Bronchial epithelial cell (primary cell): ENCODE results near the gene SNU13. TPM values are rescaled to one million over a fixed set of nuclear protein-coding genes. Genes with fewer than 3 reads are reported as not detected.
"Not testable (repeated sequence)": the region's sequence is repeated elsewhere in the genome, so short reads cannot be mapped to it uniquely, and the experiment has no call there.

Source experiments
- DNase-seq: peaks from one replicate; pipeline ENCODE4 v3.0.0-alpha.2; 2010; ENCODE audit warnings: low read depth
- FAIRE-seq: peaks from 2 replicates; lab custom pipeline; 2011; peaks lifted over from hg19 to GRCh38; lab: Jason Lieb, UNC
- H3K27me3 ChIP-seq: 2 replicates; pipeline ENCODE4 v1.5.1; 2011; ENCODE audit warnings: low read length; ENCODE audit not compliant: control insufficient read depth, insufficient read depth
- H3K36me3 ChIP-seq: 2 replicates; pipeline ENCODE4 v1.5.1; 2011; ENCODE audit warnings: low read length; ENCODE audit not compliant: control insufficient read depth, insufficient read depth
- H3K4me3 ChIP-seq: 2 replicates; pipeline ENCODE4 v1.5.1; 2011; ENCODE audit warnings: mild to moderate bottlenecking, low read depth, low read length, control low read depth
- CTCF ChIP-seq: IDR thresholded peaks from 2 replicates; pipeline ENCODE4 v1.5.1; 2011; ENCODE audit warnings: mild to moderate bottlenecking, moderate library complexity, low read length, control low read depth, inconsistent platforms; ENCODE audit not compliant: insufficient read depth, severe bottlenecking
- total RNA-seq: library from RNA; depleted of rRNA; stranded (reverse); fragments of >200 nt; gene quantifications from 2 replicates; pipeline ENCODE4 v1.2.1, GENCODE V29; 2014

SNU13 gene
- total RNA-seq, 1 donor from 2014 or later = 95.6 TPM

GRCh38 chr22:41696703-41697102 lies 8.0 kb upstream of the SNU13 start:
- TF ChIP-seq CTCF = no peak
- no peak for FAIRE-seq
- H3K36me3 ChIP-seq = no peaks in the 10 kb centered on the region
- no peaks in the 10 kb centered on the region for H3K27me3 ChIP-seq
- H3K4me3 ChIP-seq = no peak overlapping the region
- no peak for DNase-seq

GRCh38 chr22:41695211-41695610 lies 6.5 kb upstream of the SNU13 start:
- no peak overlapping the region for H3K4me3 ChIP-seq
- H3K27me3 ChIP-seq = no peaks in the 10 kb centered on the region
- FAIRE-seq (no peak), DNase-seq (no peak)
- TF ChIP-seq CTCF = no peak
- H3K36me3 ChIP-seq = no peaks in the 10 kb centered on the region

GRCh38 chr22:41690476-41690875 lies 1.8 kb upstream of the SNU13 start:
- Histone ChIP-seq H3K36me3 (no peaks in the 10 kb centered on the region), H3K27me3 (no peaks in the 10 kb centered on the region), H3K4me3 (no peak overlapping the region)
- no peak for FAIRE-seq
- no peak for DNase-seq
- TF ChIP-seq CTCF = no peak

GRCh38 chr22:41687901-41688364 lies 734 bp downstream of the SNU13 start:
- FAIRE-seq (no peak), DNase-seq (no peak)
- Histone ChIP-seq H3K27me3 (no peaks in the 10 kb centered on the region), H3K4me3 (peak overlapping the region; percentile 83), H3K36me3 (no peaks in the 10 kb centered on the region)
- TF ChIP-seq CTCF = no peak

GRCh38 chr22:41686890-41687289 lies 1.8 kb downstream of the SNU13 start:
- not testable (repeated sequence) for DNase-seq, H3K27me3 ChIP-seq, H3K36me3 ChIP-seq, FAIRE-seq, H3K4me3 ChIP-seq

- FAIRE-seq (no peak), DNase-seq (no peak)
- H3K36me3 ChIP-seq = peaks cover 12% of the 10 kb centered on the region
- H3K4me3 ChIP-seq = no peak overlapping the region
- H3K27me3 ChIP-seq = no peaks in the 10 kb centered on the region
- TF ChIP-seq CTCF = no peak
Measured at GRCh38 chr22:41684194-41684593, 4.5 kb downstream of the SNU13 start.
